ENCODE measurements around the gene PYGB. TPM values are rescaled to one million over a fixed set of nuclear protein-coding genes. Genes with fewer than 3 reads are reported as not detected.

PYGB gene
- total RNA-seq, 1 donor from 2014 or later: 155 TPM

DNA sequence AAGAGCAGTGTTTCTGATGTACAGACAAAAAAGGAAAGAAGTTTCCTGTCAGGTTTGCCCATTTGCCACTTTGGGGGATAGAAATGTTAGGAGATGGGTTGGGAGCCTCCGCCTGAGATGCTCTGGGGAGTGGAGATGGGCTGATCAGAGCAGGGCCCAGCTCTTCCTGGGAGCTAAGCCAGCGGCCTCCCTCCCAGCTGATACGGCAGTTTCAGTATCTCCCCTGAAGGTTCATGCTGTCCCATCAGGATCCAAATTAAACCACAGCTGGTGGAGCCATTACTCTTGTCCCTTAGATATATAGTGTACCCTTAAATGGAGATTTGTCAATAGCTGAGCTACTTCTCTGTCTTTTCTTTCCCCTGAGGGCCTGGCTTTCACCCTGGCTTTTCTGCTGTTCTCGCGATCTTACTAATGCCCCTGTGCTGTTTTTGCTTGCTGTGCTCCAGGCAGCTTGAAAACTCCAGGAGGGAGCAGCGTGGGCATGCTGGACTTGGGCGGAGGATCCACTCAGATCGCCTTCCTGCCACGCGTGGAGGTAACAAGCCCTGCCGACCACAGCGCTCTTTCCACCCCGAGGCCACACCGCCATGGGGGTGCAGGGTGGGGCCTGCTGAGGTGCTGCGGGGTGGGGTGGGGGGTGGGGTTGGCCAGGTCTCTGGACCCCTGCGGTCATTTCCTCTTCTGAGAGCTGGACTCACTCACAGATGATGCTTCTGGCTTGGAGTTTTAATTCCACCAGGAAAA, 31.5 kb upstream of the PYGB start:
- DNase-seq (ENCODE audit: low read depth): no peak

DNA sequence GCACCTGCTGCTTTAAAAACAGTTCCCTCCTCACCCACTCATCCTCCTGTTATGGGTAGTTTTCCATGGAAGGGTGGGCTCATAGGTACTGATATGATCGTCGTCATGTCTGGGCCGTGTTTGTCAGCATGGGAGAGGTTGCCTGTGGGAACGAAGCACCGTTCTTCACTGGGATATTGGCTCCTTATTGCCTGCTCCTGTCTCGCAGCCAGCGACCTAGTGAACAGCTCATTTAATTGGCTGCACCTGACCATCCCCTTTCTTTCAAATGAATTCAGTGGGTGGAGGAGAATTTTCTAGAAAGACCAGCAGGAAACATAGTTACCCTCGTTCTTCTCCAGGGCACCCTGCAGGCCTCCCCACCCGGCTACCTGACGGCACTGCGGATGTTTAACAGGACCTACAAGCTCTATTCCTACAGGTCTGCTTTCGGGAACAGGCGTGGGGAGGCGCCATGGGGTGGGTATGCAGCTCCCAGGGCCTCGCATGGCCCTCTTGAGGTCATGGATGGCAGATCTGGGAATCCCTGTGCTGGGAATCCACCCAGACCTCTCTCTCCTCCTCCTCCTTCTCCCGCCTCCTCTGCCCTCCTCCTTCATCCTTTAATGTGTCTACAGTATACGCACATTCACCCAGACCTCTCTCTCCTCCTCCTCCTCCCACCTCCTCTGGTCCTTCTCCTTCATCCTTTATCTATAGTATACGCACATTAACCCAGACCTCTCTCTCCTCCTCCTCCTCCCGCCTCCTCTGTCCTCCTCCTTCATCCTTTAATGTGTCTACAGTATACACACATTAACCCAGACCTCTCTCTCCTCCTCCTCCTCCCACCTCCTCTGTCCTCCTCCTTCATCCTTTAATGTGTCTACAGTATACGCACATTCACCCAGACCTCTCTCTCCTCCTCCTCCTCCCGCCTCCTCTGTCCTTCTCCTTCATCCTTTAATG, 30.4 kb upstream of the PYGB start:
- DNase-seq (ENCODE audit: low read depth): no peak

DNA sequence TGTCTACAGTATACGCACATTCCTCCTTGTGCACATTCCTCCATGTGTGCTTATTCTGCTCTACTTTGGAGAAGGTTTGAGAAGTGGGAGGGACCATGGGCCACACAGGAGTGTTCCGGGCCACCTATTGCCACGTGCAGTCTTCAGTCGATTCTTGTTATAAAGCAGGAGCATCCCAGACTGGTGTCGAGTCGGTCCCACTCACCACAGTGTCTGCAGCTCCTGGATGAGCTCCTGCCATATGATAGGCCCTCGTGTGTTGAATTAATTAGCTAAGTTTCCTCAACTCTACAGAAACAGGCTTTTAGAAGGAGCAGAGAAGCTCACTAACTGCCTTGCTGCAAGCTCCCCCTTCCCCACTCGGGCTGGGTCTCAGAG, 29.8 kb upstream of the PYGB start:
- DNase-seq (ENCODE audit: low read depth): no peak

DNA sequence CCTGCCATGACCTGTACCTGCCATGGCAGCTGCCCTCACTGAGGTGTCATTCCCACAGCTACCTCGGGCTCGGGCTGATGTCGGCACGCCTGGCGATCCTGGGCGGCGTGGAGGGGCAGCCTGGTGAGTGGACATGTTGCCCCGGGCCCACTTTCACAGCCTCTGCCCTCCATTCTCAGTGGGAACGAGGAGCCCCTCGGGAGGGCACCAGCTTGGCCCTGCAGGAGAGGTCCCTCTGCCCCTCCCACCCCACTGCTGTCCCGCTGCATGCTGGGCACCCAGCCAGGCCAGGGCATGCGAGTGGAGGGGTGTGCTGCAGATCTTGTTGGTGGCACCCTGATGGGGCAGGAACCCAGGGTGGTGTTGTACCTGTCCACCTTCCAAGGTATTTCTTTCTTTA, 29.4 kb upstream of the PYGB start:
- no peak for DNase-seq (ENCODE audit: low read depth)

DNA sequence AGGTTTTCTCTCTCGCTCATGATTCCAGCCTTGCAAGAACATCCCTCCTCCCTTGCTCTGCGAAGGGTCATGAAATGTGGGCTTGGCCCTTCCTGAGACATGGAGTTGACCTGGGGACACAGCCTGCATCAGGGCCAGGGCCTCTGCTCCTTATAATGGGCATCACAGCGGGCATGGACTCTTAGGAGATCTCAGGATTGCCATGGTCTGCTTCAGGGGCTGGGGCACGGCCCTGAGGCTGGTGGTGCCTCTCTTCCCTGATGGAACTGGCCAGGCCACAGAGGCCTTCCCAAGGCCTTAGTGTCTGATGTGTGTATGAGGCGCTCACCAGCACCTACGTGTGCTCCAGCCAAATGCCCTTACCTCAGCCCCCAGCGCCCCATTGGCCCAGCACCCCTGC, 28.5 kb upstream of the PYGB start:
- no peak for DNase-seq (ENCODE audit: low read depth)

DNA sequence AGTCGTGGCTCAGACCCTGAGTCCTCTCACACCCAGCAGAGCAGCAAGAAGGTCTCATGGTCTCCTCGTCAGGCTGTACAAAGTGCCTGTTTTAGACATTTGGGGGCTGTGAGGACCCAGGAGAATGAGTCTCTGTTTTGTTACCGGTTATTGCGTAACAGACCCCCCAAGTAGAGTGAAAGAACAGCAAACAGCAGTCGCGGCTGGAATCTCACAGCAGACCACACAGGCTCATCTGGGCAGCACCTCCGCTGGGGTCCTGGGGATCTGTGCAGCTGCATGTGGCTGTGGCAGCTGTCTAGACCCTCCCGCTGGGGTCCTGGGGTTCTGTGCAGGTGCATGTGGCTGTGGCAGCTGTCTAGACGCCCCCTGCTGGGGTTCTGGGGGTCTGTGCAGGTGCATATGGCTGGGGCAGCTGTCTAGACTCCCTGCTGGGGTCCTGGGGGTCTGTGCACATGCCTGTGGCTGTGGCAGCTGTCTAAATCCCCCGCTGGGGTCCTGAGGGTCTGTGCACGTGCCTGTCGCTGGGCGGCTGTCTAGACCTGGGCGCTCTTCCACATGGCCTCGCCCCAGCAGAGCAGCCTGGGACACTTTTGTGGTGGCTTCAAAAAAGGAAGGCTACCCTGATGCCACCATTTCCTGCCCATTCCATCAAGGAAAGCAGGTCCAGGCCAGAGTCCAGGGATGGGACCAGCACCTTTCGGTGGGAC, 27.7 kb upstream of the PYGB start:
- no peak for DNase-seq (ENCODE audit: low read depth)

DNA sequence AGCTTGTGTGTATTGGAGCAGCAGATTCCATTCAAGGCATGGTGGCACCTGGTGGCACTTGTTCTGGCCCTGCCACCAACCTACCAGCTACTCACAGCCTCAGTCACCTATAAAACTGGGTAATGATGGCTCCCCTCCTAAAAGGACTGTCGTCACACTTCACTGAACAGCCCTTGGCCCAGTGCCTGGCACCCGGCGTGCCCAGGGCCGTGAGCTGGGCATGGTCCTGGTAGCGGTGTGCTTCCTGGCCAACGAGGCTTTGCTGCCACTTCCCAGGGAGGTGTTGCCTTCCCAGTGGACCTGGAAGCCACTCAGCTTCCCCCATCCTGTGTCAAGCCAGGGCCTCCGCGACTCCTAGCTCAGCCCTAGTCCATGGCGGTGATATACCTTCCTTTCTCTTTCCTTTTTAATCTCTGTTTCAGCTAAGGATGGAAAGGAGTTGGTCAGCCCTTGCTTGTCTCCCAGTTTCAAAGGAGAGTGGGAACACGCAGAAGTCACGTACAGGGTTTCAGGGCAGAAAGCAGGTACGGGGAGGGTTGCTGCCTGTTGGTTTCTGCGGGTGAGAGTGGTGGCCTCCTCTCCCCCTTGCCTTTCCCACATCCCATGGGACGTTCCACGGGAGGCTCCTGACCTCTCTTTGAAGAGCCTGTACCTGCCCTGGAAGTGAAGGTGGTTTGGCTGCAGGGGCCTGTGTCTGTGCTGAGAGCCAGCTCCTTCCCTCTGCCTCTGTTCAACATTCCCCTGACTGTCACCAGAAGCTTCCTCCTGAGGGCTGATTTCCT, 26.9 kb upstream of the PYGB start:
- DNase-seq (ENCODE audit: low read depth): peak; percentile 43

DNA sequence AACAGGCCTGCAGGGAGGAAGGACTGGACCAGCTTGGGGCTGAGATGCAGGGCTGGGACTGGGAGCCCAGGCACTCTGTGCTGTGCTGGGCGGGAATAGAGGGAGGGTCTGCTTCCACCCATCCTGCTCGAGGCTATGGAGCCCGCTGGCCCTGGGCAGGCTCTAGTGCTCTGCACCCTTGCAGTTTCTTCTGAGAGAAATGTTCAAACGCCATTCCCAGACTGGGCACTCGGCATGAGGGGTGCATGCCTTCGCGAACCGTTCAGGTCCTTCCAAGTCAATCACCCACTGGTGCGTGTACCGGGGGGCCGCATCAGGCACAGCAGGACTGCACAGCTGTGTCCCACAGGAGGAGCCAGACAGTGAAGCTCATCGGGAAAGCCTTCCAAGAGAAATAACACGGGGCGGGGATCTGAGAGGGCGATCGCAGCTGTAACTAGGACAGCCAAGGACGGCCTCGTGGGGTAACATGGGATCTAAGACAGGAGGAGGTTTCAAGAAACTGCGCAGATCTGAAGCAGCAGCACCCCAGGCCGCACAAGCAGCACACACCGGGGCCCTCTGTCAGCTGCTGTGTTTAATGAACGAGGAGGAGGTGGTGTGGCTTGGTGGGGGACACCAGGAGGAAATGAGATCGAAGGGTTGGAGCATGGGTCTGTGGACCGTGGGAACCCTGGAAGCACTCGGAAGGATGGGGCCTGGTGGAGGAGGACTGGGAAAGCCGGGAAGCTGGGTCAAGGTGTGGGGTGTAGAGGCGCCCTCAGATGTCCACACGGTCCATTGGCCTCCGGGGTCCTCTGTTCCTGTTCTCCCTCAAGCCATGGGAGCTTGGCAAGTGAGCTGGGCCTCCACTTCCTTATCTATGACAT, 26.1 kb upstream of the PYGB start:
- no peak for DNase-seq (ENCODE audit: low read depth)

DNA sequence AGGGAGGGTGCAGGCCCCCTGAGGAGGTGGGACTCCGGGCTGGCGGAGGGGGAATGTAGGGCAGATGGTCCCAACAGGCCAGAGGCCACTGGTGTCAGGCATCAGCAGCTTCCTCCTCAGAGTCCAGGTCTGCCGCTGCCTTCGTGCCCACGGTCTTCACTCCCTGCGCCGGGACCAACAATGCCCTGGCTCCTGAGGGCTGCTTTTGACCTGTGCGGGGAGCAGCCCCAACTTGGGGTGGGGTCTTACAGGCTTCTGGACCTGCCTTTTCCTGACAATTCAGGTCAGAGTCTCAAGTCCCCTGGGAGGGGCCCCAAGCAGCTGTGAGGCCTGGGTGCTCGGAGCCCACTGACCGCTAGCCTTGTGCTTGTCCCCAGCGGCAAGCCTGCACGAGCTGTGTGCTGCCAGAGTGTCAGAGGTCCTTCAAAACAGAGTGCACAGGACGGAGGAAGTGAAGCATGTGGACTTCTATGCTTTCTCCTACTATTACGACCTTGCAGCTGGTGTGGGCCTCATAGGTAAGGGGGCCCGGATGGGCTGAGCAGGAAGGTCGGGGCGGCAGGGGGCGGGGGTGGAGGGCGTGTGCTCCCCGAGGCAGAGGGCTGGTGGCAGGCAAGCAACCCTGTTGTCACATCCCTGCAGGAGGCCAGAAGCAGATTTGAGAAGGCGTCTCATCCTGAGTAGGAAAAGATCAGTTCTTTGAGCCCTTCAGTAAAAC, 25.3 kb upstream of the PYGB start:
- no peak for DNase-seq (ENCODE audit: low read depth)

DNA sequence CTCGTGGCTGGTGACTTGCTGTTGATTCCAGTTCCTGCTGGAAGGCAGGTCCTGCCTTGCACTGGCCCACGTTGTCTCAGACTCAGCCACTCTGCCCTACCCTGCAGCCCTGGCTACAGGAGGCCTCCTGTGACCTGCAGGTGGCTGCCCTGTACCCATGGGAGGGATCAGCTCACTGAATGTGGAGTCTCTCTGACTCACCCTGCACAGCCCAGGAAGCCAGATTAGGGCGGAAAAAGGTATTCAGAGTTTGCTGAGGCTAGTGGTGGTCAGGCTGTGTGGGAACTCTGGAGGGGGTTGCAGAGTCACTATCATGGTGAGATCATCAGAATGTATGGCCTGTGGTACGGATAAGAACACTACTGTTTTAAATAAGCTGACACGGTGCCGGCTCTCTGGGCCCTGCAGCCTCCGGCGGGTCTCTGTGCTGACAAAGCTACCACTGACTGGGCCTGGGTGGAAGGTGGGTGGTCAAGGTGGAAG, 24.7 kb upstream of the PYGB start:
- peak; percentile 98 for DNase-seq (ENCODE audit: low read depth)

DNA sequence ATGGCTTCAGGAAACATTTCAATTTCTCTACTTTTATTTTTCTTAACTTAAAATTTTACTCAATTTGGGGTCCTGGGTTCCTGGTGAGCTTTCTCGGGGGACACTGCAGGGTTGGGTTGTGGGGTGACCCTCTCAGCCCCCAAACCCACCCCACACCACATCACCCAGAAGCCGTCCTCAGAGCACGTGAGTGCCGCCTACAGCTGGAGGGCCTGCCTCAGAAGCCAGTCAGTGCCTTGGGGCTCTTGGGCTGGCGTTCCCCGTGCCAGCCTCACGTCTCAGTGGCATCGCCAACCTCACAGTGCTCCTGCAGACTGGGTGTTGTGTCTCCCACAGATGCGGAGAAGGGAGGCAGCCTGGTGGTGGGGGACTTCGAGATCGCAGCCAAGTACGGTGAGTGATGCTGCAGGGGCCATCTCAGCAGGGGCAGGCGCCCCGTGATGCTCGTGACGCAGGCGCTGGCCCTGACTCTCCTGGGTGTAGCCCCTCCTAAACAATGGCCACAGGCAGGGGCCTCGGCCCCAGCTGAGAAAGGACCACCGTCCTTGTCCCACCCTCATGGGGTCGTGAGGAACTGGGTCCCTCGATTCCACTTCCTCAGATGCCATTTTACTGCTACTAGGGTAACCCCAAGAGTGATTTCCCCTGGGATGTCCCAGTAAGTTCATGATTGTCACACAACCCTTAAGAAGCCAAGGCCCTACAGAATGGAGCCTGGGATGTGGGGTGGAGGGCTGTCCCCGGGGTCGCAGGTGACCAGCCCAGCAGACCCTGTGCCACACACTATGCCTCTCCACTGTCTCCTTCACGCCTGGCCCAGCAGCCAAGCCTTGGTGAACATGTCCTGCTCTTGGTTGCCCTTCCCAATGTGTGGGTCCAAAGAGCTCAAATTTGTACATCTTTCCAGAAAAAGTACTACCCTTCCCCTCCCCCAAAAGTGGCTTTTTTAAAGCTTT, 23.8 kb upstream of the PYGB start:
- no peak for DNase-seq (ENCODE audit: low read depth)

DNA sequence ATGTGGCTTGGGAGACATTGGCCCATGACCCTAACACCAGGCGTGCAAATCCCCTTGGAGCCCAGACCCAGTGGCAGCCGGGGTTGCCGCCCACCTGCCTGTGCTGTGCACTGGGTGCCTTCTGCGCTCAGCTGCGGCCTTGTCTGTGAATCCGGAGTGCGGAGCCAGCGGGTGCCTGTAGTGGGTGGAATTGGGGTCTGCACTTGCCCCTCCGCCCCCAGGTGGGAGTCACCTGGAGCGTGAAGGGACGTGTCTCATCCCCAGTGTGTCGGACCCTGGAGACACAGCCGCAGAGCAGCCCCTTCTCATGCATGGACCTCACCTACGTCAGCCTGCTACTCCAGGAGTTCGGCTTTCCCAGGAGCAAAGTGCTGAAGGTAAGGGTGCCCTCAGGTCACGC, 22.9 kb upstream of the PYGB start:
- DNase-seq (ENCODE audit: low read depth): no peak

DNA sequence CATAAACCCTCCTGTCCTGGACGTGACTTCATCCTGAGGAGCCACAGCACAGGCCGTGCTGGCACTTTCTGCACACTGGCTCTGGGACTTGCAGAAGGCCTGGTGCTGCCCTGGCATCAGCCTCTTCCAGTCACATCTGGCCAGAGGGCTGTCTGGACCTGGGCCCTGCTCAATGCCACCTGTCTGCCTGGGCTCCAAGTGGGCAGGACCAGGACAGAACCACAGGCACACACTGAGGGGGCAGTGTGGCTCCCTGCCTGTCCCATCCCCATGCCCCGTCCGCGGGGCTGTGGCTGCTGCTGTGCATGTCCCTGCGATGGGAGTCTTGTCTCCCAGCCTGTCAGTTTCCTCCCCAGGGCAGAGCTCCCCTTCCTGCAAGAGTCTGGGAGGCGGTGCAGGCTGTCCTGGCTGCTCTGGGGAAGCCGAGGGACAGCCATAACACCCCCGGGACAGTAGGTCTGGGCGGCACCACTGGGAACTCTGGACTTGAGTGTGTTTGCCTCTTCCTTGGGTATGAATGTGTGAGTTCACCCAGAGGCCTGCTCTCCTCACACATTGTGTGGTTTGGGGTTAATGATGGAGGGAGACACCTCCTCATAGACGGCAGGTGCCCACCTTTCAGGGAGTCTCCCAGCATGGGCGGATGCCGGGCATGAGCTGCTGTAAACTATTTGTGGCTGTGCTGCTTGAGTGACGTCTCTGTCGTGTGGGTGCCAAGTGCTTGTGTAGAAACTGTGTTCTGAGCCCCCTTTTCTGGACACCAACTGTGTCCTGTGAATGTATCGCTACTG, 22.0 kb upstream of the PYGB start:
- DNase-seq (ENCODE audit: low read depth): no peak

DNA sequence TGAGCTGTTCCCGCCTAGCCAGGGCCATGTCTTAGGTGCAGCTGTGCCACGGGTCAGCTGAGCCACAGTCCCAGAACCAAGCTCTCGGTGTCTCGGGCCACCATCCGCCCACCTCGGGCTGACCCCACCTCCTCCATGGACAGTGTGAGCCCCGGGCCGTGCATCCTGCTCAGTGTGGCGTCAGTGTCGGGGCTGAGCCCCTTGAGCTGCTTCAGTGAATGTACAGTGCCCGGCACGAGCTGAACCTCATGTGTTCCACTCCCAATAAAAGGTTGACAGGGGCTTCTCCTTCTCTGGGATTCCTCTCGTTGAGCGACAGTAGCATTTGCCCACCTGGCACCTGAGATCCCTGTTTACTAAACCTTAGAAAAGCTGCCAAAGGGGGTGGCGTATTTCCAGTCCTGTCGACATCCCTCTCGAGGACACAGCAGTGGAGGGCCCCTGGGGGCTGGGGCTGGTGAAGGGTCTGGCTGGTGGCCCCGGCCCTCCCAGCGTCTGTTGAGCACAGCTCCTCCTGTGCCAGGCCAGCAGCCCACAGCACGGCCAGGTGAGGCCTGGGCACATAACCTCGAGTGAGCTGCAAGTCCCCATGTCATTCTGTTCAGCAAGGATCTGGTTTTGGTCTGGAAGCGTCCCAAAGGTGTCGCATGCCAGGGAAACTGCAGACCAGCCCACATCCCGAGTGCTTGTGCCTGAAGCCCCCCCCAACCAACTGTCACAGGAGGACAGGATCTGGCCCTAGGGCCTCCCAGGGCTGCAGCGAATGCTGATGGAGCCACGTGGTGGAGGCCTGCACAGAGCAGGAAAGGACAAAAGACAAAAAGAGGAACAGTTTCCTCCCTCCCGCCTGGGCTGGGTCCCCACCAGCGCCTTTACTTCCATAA, 21.2 kb upstream of the PYGB start:
- DNase-seq (ENCODE audit: low read depth): no peak

DNA sequence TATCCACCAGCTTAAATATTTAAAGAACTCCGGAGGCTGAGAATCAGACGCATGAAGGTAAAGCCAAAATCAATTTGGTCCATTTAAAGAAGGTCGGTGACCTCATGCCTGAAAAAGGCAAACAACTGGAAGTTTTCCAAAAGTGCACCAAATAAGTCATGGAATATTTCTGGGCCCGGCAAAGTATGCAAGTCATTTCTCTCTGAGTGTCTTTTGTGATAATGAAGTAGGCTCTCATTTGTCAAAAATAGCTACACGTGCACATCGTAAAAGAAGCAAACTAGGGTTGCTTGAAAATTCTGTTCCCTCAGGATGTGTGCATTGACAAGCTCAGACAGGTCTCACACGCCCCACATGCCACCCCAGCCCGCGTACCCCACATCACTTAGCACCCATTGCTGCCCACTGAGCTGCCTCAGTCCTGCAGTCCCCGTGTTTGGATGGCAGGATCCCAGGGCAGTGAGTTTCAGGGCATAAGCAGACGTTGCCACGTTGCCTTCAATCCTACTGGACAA, 20.5 kb upstream of the PYGB start:
- DNase-seq (ENCODE audit: low read depth): no peak

DNA sequence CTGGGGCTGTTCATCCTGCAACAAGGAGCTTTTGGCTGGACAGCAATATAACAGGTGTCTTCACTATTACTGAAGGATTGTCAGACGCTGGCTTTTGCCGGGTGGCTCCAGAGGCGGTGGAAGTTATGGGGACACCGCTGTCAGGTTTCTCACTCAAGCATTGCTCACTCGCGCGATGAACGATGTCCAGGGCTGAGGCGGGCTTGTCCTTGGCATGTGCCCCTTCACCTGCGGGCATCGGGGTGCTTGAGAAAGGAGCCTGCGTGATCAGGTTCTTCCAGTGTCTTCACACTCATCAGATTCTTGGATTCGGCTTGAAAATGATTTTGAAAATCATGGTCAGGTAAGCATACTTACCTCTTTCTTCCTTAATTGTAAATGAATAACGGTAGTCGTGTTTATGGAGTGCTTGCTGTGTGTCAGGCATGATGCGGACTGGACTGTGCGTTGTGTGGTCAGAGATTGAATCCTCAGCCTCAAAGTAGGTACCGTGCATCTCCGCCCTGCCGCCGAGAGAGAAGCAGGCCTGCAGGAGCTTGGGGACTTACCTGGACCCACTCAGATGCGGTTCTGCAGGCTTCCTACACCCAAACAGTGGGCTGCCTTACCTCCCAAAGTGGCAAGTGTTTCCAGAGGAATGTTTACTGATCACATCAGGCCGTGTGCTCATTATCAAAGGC, 18.3 kb upstream of the PYGB start:
- DNase-seq (ENCODE audit: low read depth): no peak
